PC-9 (cell line): Measurements from ENCODE around the gene STX3. TPM values are rescaled to one million over a fixed set of nuclear protein-coding genes. Genes with fewer than 3 reads are reported as not detected.

Experiments used
- BruUV-seq: library from RNA; stranded (reverse); fragments of 400-500 nt; replicated peaks from 2 replicates; lab custom pipeline; 2021; lab: Mats Ljungman, UMichigan
- CTCF ChIA-PET: fragments of 300-600 bp; sonication (Branson Sonifier 250); formaldehyde crosslinking; loops from one replicate; lab custom pipeline; 2022; ENCODE audit warnings: antibody characterized with exemption; lab: Charles Lee
- POLR2A ChIA-PET: fragments of 300-600 bp; sonication (Branson Sonifier 250); formaldehyde crosslinking; loops from one replicate; lab custom pipeline; 2022; ENCODE audit warnings: antibody characterized with exemption; ENCODE audit not compliant: unreplicated experiment; lab: Charles Lee
- DNase-seq, 2 experiments: peaks; one replicate each; pipeline versions ENCODE4 v3.0.0 to v3.0.0-alpha.2; 2015 to 2022; ENCODE audit warnings: mixed read lengths in 1 of 2
- H2AFZ ChIP-seq: fragments of 200-600 bp; sonication (generic); 2 replicates; pipeline ENCODE4 v1.8.1; 2017; ENCODE audit warnings: antibody characterized with exemption
- H3F3A ChIP-seq: fragments of 200-600 bp; sonication (generic); 2 replicates; pipeline ENCODE4 v1.8.1; 2017; ENCODE audit warnings: antibody characterized with exemption, mild to moderate bottlenecking, low read depth; ENCODE audit not compliant: insufficient read depth
- H3K27ac ChIP-seq: fragments of 200-600 bp; sonication (generic); 2 replicates; pipeline ENCODE4 v1.6.1; 2016; ENCODE audit warnings: mixed run types
- H3K27me3 ChIP-seq: fragments of 200-600 bp; sonication (generic); 2 replicates; pipeline ENCODE4 v1.6.1; 2016; ENCODE audit warnings: low read depth, mixed run types; ENCODE audit not compliant: insufficient read depth
- H3K36me3 ChIP-seq: fragments of 200-600 bp; sonication (generic); 2 replicates; pipeline ENCODE4 v1.6.1; 2016; ENCODE audit warnings: low read depth, mixed run types
- H3K4me1 ChIP-seq: fragments of 200-600 bp; sonication (generic); replicated peaks from 2 replicates; pipeline ENCODE4 v1.6.1; 2016; ENCODE audit warnings: mixed run types; ENCODE audit not compliant: insufficient read depth
- H3K4me2 ChIP-seq: fragments of 200-600 bp; sonication (generic); 2 replicates; pipeline ENCODE4 v1.6.1; 2017; ENCODE audit warnings: mixed run types
- H3K4me3 ChIP-seq: fragments of 200-600 bp; sonication (generic); 2 replicates; pipeline ENCODE4 v1.6.1; 2016; ENCODE audit warnings: mixed run types
- H3K79me2 ChIP-seq: fragments of 200-600 bp; sonication (generic); 2 replicates; pipeline ENCODE4 v1.6.1; 2017; ENCODE audit warnings: low read depth, mixed run types
- H3K9me2 ChIP-seq: fragments of 200-600 bp; sonication (generic); 2 replicates; pipeline ENCODE4 v1.8.1; 2017; ENCODE audit warnings: mild to moderate bottlenecking; ENCODE audit not compliant: insufficient read depth
- H3K9me3 ChIP-seq: fragments of 200-600 bp; sonication (generic); 2 replicates; pipeline ENCODE4 v1.8.1; 2016; ENCODE audit warnings: low read depth; ENCODE audit not compliant: insufficient read depth
- H4K20me1 ChIP-seq: fragments of 200-600 bp; sonication (generic); 2 replicates; pipeline ENCODE4 v1.8.1; 2017; ENCODE audit not compliant: insufficient read depth
- CTCF ChIP-seq: fragments of 200-600 bp; sonication (generic); conservative IDR thresholded peaks from 2 replicates; pipeline ENCODE4 v1.6.1; 2017; ENCODE audit warnings: mixed run types, antibody characterized with exemption, mild to moderate bottlenecking, moderate library complexity
- EZH2 ChIP-seq: fragments of 200-600 bp; sonication (generic); IDR thresholded peaks from 2 replicates; pipeline ENCODE4 v1.8.0; 2017; ENCODE audit warnings: antibody characterized with exemption, low read depth
- intact Hi-C: fragments of 100-400 bp; cut with micrococcal nuclease; formaldehyde crosslinking; loops from one replicate; pipeline ENCODE4 v1.10.0; 2022; ENCODE audit not compliant: unreplicated experiment
- total RNA-seq: library from RNA; stranded (reverse); gene quantifications from 2 replicates; pipeline ENCODE4 v1.2.3, GENCODE V29; 2021

STX3 gene
- total RNA-seq, 1 experiment from 2014 or later, result 50.1 TPM

GRCh38 chr11:59707371-59707770 lies 47.8 kb upstream of the STX3 start:
- no TSS peak for BruUV-seq

GRCh38 chr11:59708537-59708936 lies 46.6 kb upstream of the STX3 start:
- Histone ChIP-seq H3K79me2 (no peaks in the 10 kb centered on the region), H3K9me3 (no peaks in the 10 kb centered on the region), H3K9me2 (no peaks in the 10 kb centered on the region), H3F3A (peaks cover 28% of the 10 kb centered on the region; the same call in 1 of the 2 replicates), H3K4me1 (peaks cover 22% of the 10 kb centered on the region), H3K36me3 (no peaks in the 10 kb centered on the region), H3K27me3 (no peaks in the 10 kb centered on the region), H3K4me3 (no peak overlapping the region), H3K4me2 (no peak overlapping the region), H4K20me1 (no peaks in the 10 kb centered on the region), H3K27ac (no peak overlapping the region), H2AFZ (no peak overlapping the region)
- no peak for TF ChIP-seq EZH2
- TF ChIP-seq CTCF, result no peak
- no TSS peak for BruUV-seq
- no peak for DNase-seq
- ChIA-PET POLR2A (no interaction called here), CTCF (no interaction called here)
- intact Hi-C loops, result no loop called here

More at GRCh38 chr11:59707371-59707770, 47.8 kb upstream of the STX3 start:
- Histone ChIP-seq H3K4me3 (no peak overlapping the region), H3K79me2 (no peaks in the 10 kb centered on the region), H2AFZ (no peak overlapping the region), H3K9me2 (no peaks in the 10 kb centered on the region), H3K27me3 (no peaks in the 10 kb centered on the region), H3K9me3 (no peaks in the 10 kb centered on the region), H3K4me2 (peak overlapping the region; percentile 58), H3F3A (peaks cover 28% of the 10 kb centered on the region; the same call in 1 of the 2 replicates), H3K4me1 (peaks cover 22% of the 10 kb centered on the region), H3K36me3 (no peaks in the 10 kb centered on the region), H4K20me1 (no peaks in the 10 kb centered on the region), H3K27ac (peak overlapping the region; percentile 56)
- TF ChIP-seq EZH2 (no peak), CTCF (no peak)
- no peak for DNase-seq
- intact Hi-C loops, result loop anchor here (1.0 kb wide), 1 partner anchor 37 kb away; no protein-coding TSS in a partner anchor
- ChIA-PET POLR2A (no interaction called here), CTCF (no interaction called here)

GRCh38 chr11:59710136-59710847 lies 44.9 kb upstream of the STX3 start:
- Histone ChIP-seq H4K20me1 (no peaks in the 10 kb centered on the region), H3F3A (peaks cover 23% of the 10 kb centered on the region; the same call in 1 of the 2 replicates), H3K79me2 (no peaks in the 10 kb centered on the region), H3K4me3 (no peak overlapping the region), H3K27ac (no peak overlapping the region), H3K9me3 (no peaks in the 10 kb centered on the region), H3K27me3 (no peaks in the 10 kb centered on the region), H3K4me1 (peaks cover 22% of the 10 kb centered on the region), H3K4me2 (no peak overlapping the region), H2AFZ (no peak overlapping the region), H3K36me3 (no peaks in the 10 kb centered on the region), H3K9me2 (no peaks in the 10 kb centered on the region)
- ChIA-PET CTCF (no interaction called here), POLR2A (interaction anchor here (0.7 kb wide), 1 partner anchor 45 kb away, joined by 4 read pairs; the partner anchor contains the start of gene STX3)
- no peak for TF ChIP-seq CTCF
- TF ChIP-seq EZH2, result no peak
- no peak for DNase-seq
- BruUV-seq, result no TSS peak
- intact Hi-C loops, result no loop called here
